Fibroblast of lung (primary cell): ENCODE data around the gene GARIN5B.

Experiments
- EZH2 ChIP-seq: IDR thresholded peaks from 2 replicates; pipeline ENCODE4 v1.5.1; 2012; ENCODE audit warnings: low read length, control low read depth, mild to moderate bottlenecking; ENCODE audit errors: missing control alignments
- TF ChIP-seq, protein P1 (sequence below), 2 donors: IDR thresholded peaks in 1 of 2; conservative IDR thresholded peaks in 1 of 2; 1 replicate in 1 of 2; 2 replicates in 1 of 2; pipeline ENCODE4 v1.5.1; 2011 to 2012; ENCODE audit warnings: low read length in 2 of 2, control low read depth in 1 of 2, inconsistent platforms in 1 of 2, low read depth in 1 of 2, mild to moderate bottlenecking in 1 of 2

DNA sequence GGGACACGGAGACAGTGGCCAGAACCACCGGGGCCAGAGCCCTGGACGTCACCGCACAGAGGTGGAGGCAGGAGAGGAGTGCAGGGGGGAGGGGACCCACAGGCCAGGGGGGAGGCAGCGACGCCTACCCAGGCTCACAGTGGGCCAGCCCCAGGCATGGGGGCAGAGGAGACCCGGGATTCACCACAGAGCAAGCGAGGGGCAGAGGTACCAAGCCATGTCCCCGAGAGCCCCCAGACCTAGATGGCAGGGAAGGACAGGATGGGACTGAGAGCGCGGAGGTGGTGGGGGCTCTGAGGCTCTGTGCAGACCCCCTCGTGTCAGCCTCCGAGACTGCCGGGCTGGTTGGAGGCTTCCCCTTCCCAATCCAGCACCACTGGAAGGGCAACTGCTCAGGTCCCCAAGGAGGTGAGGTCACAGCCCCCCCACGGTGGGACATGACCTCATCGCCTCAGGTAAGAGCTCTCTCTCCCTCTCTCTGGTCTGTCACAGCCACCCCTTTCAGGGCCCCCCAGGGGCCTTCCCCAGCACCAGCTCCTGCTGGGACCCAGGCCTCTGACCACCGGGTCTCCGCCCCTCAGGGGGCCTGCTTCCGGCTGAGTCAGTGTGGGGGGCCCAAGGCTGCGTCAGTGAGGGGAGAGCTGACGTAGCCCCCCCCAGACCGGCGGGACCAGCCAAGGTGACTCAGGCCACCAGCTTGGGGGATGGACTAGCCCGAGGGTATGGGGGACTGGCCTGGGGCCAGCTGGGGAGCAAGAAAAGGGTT, 9.4 kb upstream of the GARIN5B start:
- TF ChIP-seq, protein P1, sequence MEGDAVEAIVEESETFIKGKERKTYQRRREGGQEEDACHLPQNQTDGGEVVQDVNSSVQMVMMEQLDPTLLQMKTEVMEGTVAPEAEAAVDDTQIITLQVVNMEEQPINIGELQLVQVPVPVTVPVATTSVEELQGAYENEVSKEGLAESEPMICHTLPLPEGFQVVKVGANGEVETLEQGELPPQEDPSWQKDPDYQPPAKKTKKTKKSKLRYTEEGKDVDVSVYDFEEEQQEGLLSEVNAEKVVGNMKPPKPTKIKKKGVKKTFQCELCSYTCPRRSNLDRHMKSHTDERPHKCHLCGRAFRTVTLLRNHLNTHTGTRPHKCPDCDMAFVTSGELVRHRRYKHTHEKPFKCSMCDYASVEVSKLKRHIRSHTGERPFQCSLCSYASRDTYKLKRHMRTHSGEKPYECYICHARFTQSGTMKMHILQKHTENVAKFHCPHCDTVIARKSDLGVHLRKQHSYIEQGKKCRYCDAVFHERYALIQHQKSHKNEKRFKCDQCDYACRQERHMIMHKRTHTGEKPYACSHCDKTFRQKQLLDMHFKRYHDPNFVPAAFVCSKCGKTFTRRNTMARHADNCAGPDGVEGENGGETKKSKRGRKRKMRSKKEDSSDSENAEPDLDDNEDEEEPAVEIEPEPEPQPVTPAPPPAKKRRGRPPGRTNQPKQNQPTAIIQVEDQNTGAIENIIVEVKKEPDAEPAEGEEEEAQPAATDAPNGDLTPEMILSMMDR (conservative IDR thresholded peaks at IDR 0.05 in 1 of 2, IDR thresholded peaks at IDR 0.05 in 1 of 2; ENCODE audit: low read depth in 1 of 2, low read length in 2 of 2), result no peak
- no peak for TF ChIP-seq EZH2
